HepG2 (cell line): ENCODE data around the gene SFTPB. TPM values are rescaled to one million over a fixed set of nuclear protein-coding genes. Genes with fewer than 3 reads are reported as not detected.

ENCODE experiments used
- ATAC-seq: fragments of 200-7000 bp; cut with Tn5 transposase; 3 replicates; pipeline ENCODE4 v1.9.1; 2020; ENCODE audit warnings: mild to moderate bottlenecking, moderate library complexity
- BruUV-seq: library from RNA; stranded (reverse); fragments of 400-500 nt; replicated peaks from 2 replicates; lab custom pipeline; 2021; lab: Mats Ljungman, UMichigan
- CTCF ChIA-PET: fragments of 300-600 bp; formaldehyde crosslinking; extraction: SDS; loops from one replicate; lab custom pipeline; 2021; ENCODE audit warnings: low total read pairs, inconsistent platforms, low intra/inter-chr PET ratio; lab: Yijun Ruan, JAX
- POLR2A ChIA-PET: fragments of 350-600 bp; sonication (Branson Sonifier 250); formaldehyde crosslinking; loops from one replicate; lab custom pipeline; 2020; ENCODE audit warnings: antibody characterized with exemption, inconsistent platforms; lab: Yijun Ruan, JAX
- DNase-seq: peaks from one replicate; pipeline ENCODE4 v3.0.0-alpha.2; 2015; ENCODE audit warnings: low spot score
- FAIRE-seq: peaks from 3 replicates; lab custom pipeline; 2011; peaks lifted over from hg19 to GRCh38; lab: Jason Lieb, UNC
- H2AFZ ChIP-seq: one replicate; pipeline ENCODE4 v1.6.1; 2011; ENCODE audit warnings: low read length, inconsistent platforms
- H3K27ac ChIP-seq: fragments of 300-600 bp; 3 replicates; pipeline ENCODE4 v1.8.0; 2011; ENCODE audit warnings: mixed run types, mild to moderate bottlenecking, mixed read lengths, low read length, inconsistent platforms; ENCODE audit not compliant: insufficient read depth; ENCODE audit errors: extremely low read length
- H3K27me3 ChIP-seq, 2 experiments: fragments of 200-600 bp in 1 of 2; 2 replicates in 1 of 2; 3 replicates in 1 of 2; pipeline versions ENCODE4 v1.6.0 to v1.8.0; 2011; ENCODE audit warnings: low read length in 2 of 2, mild to moderate bottlenecking in 2 of 2, moderate library complexity in 2 of 2, inconsistent platforms in 1 of 2; ENCODE audit not compliant: insufficient read depth in 2 of 2, control insufficient read depth in 1 of 2
- H3K36me3 ChIP-seq, 2 experiments: fragments of 200-600 bp in 1 of 2; replicated peaks in 1 of 2; 2 replicates in 1 of 2; 3 replicates in 1 of 2; pipeline versions ENCODE4 v1.5.1 to v1.8.0; 2011; ENCODE audit warnings: low read length in 2 of 2, inconsistent platforms in 1 of 2; ENCODE audit not compliant: insufficient read depth in 2 of 2, control insufficient read depth in 1 of 2
- H3K4me1 ChIP-seq: 2 replicates; pipeline ENCODE4 v1.5.1; 2012; ENCODE audit warnings: low read length, inconsistent platforms; ENCODE audit not compliant: insufficient read depth
- H3K4me2 ChIP-seq: 2 replicates; pipeline ENCODE4 v1.6.0; 2011; ENCODE audit warnings: low read depth, low read length, inconsistent platforms
- H3K4me3 ChIP-seq, 3 experiments: fragments of 200-600 bp in 1 of 3; sonication (generic), shearing (Covaris generic) in 1 of 3; replicated peaks in 1 of 3; 2 replicates each; pipeline ENCODE4 v1.5.1; 2011 to 2016; ENCODE audit warnings: low read length in 3 of 3, inconsistent platforms in 2 of 3, low read depth in 2 of 3, mild to moderate bottlenecking in 2 of 3, control low read depth in 1 of 3, mixed read lengths in 1 of 3; ENCODE audit not compliant: insufficient read depth in 1 of 3
- H3K79me2 ChIP-seq: one replicate; pipeline ENCODE4 v1.6.1; 2011; ENCODE audit warnings: low read length, inconsistent platforms; ENCODE audit not compliant: insufficient read depth
- H3K9ac ChIP-seq: 2 replicates; pipeline ENCODE4 v1.6.0; 2011; ENCODE audit warnings: mild to moderate bottlenecking, low read depth, low read length, inconsistent platforms; ENCODE audit not compliant: insufficient read depth
- H3K9me3 ChIP-seq: 2 replicates; pipeline ENCODE4 v1.5.1; 2012; ENCODE audit warnings: mild to moderate bottlenecking, low read length
- H4K20me1 ChIP-seq: 2 replicates; pipeline ENCODE4 v1.6.0; 2011; ENCODE audit warnings: inconsistent platforms, mild to moderate bottlenecking, low read length, moderate library complexity; ENCODE audit not compliant: insufficient read depth
- CBFB ChIP-seq: sonication (generic); formaldehyde crosslinking; IDR thresholded peaks from 2 replicates; pipeline ENCODE4 v1.4.0; 2020; ENCODE audit warnings: missing genetic modification reagents
- CREB1 ChIP-seq, 2 experiments: fragments of 450-650 bp in 1 of 2; IDR thresholded peaks; 2 replicates each; pipeline ENCODE4 v1.6.1; 2016 to 2017; ENCODE audit warnings: control low read depth in 1 of 2, mild to moderate bottlenecking in 1 of 2, missing compliant biosample characterization in 1 of 2, missing genetic modification characterization in 1 of 2
- ELF3 ChIP-seq: IDR thresholded peaks from 2 replicates; pipeline ENCODE4 v1.6.1; 2016; ENCODE audit warnings: missing genetic modification reagents, missing compliant biosample characterization
- MIER2 ChIP-seq: IDR thresholded peaks from 2 replicates; pipeline ENCODE4 v1.6.1; 2016; ENCODE audit warnings: missing biosample characterization, missing genetic modification reagents
- NRL ChIP-seq: sonication (generic); formaldehyde crosslinking; IDR thresholded peaks from 2 replicates; pipeline ENCODE4 v1.5.0; 2020; ENCODE audit warnings: missing genetic modification reagents, mild to moderate bottlenecking, moderate library complexity, borderline replicate concordance
- XBP1 ChIP-seq: sonication (generic); formaldehyde crosslinking; IDR thresholded peaks from 2 replicates; pipeline ENCODE4 v1.5.0; 2020; ENCODE audit warnings: missing genetic modification reagents
- ZNF850 ChIP-seq: sonication (generic); formaldehyde crosslinking; conservative IDR thresholded peaks from 2 replicates; pipeline ENCODE4 v1.9.0; 2021; ENCODE audit warnings: mild to moderate bottlenecking, missing genetic modification reagents
- ZSCAN22 ChIP-seq: sonication (generic); formaldehyde crosslinking; IDR thresholded peaks from 2 replicates; pipeline ENCODE4 v1.4.0; 2020; ENCODE audit warnings: mild to moderate bottlenecking, missing genetic modification reagents
- WGBS: methylation state at CpG from one replicate; pipeline ENCODE4 v1.1.6; 2017; ENCODE audit warnings: low lambda C conversion rate; 5-methylcytosine and 5-hydroxymethylcytosine counted together
- in situ Hi-C: cut with HindIII; loops from 2 replicates; pipeline ENCODE4 v1.10.0; 2017; ENCODE audit warnings: low pct_unique_long_range_greater_than_20kb; ENCODE audit not compliant: extremely low pct_ligation_motif_present
- intact Hi-C: fragments of 100-400 bp; cut with micrococcal nuclease; formaldehyde crosslinking; loops from one replicate; pipeline ENCODE4 v1.10.0; 2022; ENCODE audit not compliant: unreplicated experiment
- polyA plus RNA-seq, 8 experiments: library from polyadenylated mRNA; depleted of rRNA in 3 of 8; stranded (reverse) in 7 of 8; unstranded in 1 of 8; fragments of >200 nt; fragmentation: Illumina TruSeq in 4 of 8; extraction: Trizol in 4 of 8; gene quantifications; 2 replicates each; pipeline versions ENCODE4 v1.2.1 to v1.2.3, GENCODE V29; 2011 to 2016; ENCODE audit warnings: low read depth in 4 of 8, missing spikeins in 1 of 8, mixed read lengths in 1 of 8; ENCODE audit not compliant: insufficient read depth in 1 of 8
- total RNA-seq, 5 experiments: library from RNA; depleted of rRNA; stranded (reverse); fragments of >200 nt; fragmentation: Illumina TruSeq; extraction: Trizol; gene quantifications; 2 replicates each; pipeline ENCODE4 v1.2.3, GENCODE V29; 2016; ENCODE audit warnings: low read depth in 1 of 5
- TF ChIP-seq, protein P1 (sequence below): sonication (generic); formaldehyde crosslinking; IDR thresholded peaks from 2 replicates; pipeline ENCODE4 v1.4.0; 2020; ENCODE audit warnings: missing genetic modification reagents
- TF ChIP-seq, protein P2 (sequence below): sonication (generic); formaldehyde crosslinking; IDR thresholded peaks from 2 replicates; pipeline ENCODE4 v1.5.0; 2020; ENCODE audit warnings: missing genetic modification reagents

Gene SFTPB
- total and polyA plus RNA-seq, 2 of the 13 experiments (the other 11 are each of a cell fraction or from before 2014, with no cell fraction given), result not detected

DNA sequence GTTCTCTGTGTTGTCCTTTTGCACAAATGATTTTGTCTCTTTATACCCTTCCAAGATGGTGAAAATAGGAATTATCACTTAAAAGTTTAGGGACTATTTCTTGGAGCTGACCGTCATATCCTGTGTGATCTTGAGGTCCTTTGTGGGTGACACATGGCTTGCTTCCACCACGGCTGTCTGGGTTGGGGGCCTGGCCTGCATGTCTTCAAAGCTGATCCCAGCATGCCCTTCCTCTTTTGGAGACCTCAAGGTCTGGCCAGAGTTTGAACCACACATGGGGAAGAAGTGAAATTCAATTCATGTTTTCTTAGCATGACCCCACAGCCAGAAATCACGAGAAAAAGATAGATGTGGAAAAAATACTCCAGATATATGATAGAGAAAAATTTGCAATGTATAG, 14.0 kb downstream of the SFTPB start:
- no TSS peak for BruUV-seq
- Histone ChIP-seq H3K4me2 (no peak overlapping the region), H3K9ac (no peak overlapping the region), H3K27me3 (no peaks in the 10 kb centered on the region), H3K4me3 (no peak overlapping the region), H3K4me1 (no peaks in the 10 kb centered on the region), H3K79me2 (no peaks in the 10 kb centered on the region), H2AFZ (no peak overlapping the region), H4K20me1 (no peaks in the 10 kb centered on the region), H3K9me3 (no peaks in the 10 kb centered on the region), H3K36me3 (peaks cover 6 to 37% of the 10 kb centered on the region in 2 experiments; a peak in 4 of 5 replicates), H3K27ac (no peak overlapping the region)
- DNase-seq (no peak), ATAC-seq (no peak), FAIRE-seq (no peak)
- 98% methylated on average over 3 of the region's 3 CpGs for WGBS
- intact Hi-C loops (no loop called here), in situ Hi-C loops (no loop called here)
- CTCF ChIA-PET, result no interaction called here
- TF ChIP-seq MIER2 (CRISPR knock-in tag) (no peak), ELF3 (CRISPR knock-in tag) (no peak), CREB1 (IDR thresholded peaks at IDR 0.05) (no peak), CREB1 (CRISPR knock-in tag; IDR thresholded peaks at IDR 0.05) (no peak), NRL (CRISPR knock-in tag) (no peak), ZNF850 (no peak), ZSCAN22 (CRISPR knock-in tag) (no peak)
- POLR2A ChIA-PET, result no interaction called here

DNA sequence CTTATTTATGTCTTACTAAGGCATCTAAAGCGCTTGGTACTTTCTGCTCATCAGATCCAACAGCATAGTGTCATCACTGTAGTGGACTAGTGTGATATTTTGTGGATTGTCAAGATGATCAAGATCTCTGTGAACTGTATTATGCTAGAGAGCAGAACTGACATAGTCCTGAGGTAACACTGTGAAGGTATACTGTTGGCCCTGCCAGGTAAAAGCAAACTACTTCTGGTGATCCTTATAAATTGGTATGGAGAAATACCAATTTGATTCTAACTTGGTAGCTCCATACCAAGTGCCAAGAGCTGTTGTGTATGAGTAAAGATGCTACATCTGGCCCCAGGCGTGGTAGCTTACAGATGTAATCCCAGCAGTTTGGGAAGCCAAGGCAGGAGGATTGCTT, 15.9 kb downstream of the SFTPB start:
- Histone ChIP-seq H3K4me1 (no peaks in the 10 kb centered on the region), H4K20me1 (no peaks in the 10 kb centered on the region), H3K9ac (no peak overlapping the region), H2AFZ (no peak overlapping the region), H3K4me3 (no peak overlapping the region), H3K36me3 (peaks cover 17 to 54% of the 10 kb centered on the region in 2 experiments), H3K4me2 (no peak overlapping the region), H3K9me3 (no peaks in the 10 kb centered on the region), H3K27me3 (no peaks in the 10 kb centered on the region), H3K79me2 (no peaks in the 10 kb centered on the region), H3K27ac (no peak overlapping the region)
- 97% methylated on average over 2 of the region's 2 CpGs for WGBS
- CTCF ChIA-PET, result no interaction called here
- intact Hi-C loops, result no loop called here
- FAIRE-seq (no peak), DNase-seq (no peak), ATAC-seq (no peak)
- BruUV-seq, result no TSS peak
- TF ChIP-seq, protein P1, sequence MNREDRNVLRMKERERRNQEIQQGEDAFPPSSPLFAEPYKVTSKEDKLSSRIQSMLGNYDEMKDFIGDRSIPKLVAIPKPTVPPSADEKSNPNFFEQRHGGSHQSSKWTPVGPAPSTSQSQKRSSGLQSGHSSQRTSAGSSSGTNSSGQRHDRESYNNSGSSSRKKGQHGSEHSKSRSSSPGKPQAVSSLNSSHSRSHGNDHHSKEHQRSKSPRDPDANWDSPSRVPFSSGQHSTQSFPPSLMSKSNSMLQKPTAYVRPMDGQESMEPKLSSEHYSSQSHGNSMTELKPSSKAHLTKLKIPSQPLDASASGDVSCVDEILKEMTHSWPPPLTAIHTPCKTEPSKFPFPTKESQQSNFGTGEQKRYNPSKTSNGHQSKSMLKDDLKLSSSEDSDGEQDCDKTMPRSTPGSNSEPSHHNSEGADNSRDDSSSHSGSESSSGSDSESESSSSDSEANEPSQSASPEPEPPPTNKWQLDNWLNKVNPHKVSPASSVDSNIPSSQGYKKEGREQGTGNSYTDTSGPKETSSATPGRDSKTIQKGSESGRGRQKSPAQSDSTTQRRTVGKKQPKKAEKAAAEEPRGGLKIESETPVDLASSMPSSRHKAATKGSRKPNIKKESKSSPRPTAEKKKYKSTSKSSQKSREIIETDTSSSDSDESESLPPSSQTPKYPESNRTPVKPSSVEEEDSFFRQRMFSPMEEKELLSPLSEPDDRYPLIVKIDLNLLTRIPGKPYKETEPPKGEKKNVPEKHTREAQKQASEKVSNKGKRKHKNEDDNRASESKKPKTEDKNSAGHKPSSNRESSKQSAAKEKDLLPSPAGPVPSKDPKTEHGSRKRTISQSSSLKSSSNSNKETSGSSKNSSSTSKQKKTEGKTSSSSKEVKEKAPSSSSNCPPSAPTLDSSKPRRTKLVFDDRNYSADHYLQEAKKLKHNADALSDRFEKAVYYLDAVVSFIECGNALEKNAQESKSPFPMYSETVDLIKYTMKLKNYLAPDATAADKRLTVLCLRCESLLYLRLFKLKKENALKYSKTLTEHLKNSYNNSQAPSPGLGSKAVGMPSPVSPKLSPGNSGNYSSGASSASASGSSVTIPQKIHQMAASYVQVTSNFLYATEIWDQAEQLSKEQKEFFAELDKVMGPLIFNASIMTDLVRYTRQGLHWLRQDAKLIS, result no peak
- TF ChIP-seq CBFB (CRISPR knock-in tag) (no peak), XBP1 (no peak)
- TF ChIP-seq, protein P2, sequence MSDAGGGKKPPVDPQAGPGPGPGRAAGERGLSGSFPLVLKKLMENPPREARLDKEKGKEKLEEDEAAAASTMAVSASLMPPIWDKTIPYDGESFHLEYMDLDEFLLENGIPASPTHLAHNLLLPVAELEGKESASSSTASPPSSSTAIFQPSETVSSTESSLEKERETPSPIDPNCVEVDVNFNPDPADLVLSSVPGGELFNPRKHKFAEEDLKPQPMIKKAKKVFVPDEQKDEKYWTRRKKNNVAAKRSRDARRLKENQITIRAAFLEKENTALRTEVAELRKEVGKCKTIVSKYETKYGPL, result no peak
- POLR2A ChIA-PET, result no interaction called here
- in situ Hi-C loops, result no loop called here
